HG03108 (cell line): ENCODE results near the gene IPO9.
"Not testable (repeated sequence)": the region's sequence is repeated elsewhere in the genome, so short reads cannot be mapped to it uniquely, and the experiment has no call there.

Source experiments
- ATAC-seq: cut with Tn5 transposase; IDR thresholded peaks from one replicate; pipeline ENCODE4 v1.9.1; 2021; ENCODE audit warnings: moderate library complexity; ENCODE audit not compliant: unreplicated experiment

IPO9 gene

DNA sequence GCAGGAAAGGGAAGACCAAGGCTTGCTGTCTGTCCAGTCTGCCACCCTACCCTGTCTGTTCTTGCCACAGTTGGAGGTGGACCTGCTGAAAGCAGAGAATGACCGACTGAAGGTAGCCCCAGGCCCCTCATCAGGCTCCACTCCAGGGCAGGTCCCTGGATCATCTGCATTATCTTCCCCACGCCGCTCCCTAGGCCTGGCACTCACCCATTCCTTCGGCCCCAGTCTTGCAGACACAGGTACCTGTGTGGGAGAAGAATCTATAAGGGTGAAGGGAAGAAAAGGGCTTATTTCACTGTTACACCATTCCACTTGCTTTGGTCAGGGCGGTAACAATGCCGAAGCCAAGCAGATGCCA, 20.3 kb upstream of the IPO9 start:
- ATAC-seq, result no peak

DNA sequence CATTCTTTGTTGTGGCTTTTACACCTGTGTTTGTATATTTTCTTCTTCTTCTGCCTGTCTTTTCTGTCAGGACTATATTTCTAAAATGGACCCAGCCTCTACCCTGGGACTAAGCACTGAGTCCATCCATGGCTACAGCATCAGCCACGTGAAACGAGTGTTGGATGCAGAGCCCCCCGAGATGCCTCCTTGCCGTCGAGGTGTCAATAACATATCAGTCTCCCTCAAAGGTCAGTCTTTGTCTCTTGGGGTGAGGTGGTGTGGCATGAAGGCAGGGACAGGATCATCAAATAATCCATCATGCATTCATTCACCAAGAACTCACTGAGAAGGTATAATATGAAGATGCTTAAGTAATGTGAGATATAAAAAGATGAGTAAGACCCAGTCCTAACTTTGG, 19.1 kb upstream of the IPO9 start:
- ATAC-seq, result no peak

DNA sequence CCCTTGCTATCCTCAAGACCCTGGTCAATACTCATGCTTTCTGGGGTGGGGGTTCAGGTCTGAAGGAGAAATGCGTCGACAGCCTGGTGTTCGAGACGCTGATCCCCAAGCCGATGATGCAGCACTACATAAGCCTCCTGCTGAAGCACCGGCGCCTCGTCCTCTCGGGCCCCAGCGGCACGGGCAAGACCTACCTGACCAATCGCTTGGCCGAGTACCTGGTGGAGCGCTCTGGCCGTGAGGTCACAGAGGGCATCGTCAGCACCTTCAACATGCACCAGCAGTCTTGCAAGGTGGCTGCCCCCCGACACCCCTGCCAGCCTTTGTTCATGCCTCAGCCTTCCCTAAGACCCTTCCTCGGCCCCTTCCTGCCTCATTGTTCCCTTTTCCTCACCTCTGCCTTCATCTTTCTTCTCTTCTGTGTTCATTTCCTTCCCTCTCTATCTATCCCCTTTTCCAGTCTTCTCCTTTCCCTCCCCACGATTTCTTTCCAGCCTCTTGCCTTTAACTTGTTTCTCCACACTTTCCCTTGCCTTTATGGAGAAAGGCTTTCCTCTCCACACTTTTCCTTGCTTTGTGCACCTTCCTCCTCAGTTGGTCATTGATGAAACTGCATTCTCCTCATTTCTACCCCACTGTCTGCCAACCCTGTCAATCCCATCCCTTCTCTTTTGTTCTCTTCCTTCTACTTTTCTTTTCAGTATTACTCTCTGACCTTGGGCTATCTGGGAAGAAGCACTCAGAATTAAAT, 18.3 kb upstream of the IPO9 start:
- no peak for ATAC-seq

DNA sequence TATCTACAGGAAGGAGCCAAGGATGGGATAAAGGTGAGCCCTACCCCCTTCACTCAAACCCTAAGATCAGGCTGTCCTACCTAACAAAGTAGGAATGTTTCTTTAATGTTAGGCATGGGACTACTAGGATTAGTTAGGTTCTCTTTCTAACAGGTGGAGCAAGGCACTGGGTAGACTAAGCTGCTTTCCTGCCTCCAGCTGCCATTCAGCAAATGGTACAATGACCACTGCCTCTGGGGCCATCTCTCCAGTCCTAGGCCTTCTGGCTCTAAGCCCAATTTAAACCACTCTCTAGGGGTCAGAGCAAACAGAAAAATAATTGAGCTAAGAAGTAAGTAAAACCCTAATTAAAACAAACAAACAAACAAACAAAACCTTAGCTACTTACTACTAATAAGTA, 15.7 kb upstream of the IPO9 start:
- no peak for ATAC-seq

DNA sequence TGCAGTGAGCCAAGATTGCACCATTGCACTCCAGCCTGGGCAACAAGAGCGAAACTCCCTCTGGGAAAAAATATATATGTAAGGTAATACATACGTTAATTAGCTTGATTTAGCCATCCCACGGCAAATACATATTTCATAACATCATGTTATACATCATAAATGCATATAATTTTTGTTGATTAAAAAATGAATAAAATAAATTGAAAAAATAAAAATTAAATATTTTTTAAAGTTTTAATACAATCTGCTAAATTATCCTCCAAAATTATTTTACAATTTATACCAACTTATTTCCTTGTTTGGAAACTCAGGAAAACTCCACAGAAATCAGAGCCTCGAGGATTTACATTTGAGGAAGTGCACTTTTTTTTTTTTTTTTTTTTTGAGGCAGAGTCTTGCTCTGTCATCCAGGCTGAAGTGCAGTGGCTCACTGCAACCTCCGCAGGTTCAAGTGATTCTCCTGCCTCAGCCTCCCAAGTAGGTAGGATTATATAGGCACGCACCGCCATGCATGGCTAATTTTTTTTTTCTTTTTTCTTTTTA, 12.6 kb upstream of the IPO9 start:
- no peak for ATAC-seq

DNA sequence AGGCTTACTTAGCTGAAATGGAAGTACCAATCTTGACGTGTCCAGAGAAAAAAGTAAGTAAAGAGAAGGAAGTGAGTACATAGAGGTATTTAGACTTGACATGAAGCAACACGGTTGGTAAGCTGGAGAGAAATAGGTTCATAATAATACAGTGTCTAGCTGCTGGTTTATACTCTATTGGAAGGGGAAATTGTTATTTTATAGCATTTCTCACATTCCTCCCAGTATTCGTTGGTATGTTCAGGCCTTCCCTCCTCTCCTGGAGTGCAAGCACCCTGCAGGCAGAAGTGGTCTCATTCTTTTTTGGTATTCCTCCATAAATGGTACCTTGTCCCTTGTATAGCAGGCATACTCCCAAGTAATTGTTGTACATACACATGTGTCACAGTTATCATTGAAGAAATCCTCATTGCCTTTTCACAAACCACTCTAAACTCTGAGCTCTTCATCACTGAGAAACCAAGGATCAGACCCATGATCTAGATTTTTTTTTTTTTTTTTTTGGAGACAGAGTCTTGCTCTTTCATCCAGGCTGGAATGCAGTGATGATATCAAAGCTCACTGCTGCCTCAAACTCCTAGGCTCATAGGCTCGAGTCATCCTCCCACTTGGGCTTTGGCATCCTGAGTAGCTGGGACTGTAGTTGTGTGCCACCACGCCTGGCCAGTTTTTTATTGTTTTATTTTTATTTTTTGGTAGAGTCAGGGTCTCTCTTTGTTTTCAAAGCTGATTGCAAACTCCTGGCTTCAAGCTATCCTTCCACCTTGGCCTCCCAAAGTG, 9.8 kb upstream of the IPO9 start:
- no peak for ATAC-seq

DNA sequence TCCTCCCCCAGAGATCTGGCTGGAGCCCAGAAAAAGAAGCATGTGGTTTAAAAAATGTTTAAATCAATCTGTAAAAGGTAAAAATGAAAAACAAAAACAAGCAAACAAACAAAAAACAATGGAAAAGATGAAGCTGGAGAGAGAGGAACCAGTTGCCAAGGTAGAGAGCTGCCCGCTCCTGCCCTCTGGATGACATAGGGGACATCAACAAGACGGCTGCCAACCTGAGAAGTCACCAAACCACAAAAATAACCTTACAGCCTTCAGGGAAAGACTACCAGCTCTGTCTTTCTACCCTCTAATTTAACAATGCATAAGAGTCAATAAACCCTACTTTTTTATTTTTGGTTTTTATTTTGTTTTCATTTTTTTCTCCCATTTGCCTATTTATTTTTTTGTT, 8.5 kb upstream of the IPO9 start:
- no peak for ATAC-seq

DNA sequence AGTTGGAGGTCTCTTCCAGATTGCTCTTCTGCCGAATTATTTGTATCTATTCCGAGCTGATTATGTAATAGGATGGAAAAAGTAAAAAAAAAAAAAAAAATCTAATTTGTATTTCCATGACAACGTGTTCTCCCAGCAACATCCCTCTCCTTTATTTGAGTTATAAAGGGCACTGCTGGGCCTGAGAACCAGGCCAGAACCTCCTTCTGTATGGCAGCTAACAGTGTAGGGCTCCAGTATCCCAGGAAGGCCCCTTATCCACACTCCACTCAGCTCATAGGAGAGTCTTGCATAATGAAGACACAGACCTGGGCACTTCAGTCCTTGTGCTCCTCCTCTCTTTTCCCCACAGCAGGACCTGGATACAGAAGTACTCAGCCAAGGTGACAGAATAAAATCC, 3.7 kb upstream of the IPO9 start:
- ATAC-seq, result no peak

DNA sequence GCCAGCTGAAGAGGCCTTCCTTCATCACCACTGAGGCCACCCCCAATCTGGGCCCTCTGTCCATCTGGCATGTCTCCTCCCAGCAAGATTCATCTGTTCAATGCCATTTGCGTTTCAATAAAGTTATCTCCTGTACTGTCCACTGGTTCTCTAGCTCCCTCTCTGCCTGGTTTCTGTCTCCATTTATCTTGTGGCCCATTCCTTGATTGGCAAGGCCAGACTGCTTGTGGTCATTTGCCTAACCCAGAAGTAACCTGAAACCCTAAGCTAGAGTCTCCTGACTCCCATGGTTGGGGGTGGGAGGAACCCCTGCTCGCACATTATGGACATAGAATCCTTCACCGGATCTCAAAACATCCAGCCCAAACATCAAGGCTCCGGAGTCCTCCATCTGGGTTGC, 2.1 kb upstream of the IPO9 start:
- ATAC-seq, result no peak

DNA sequence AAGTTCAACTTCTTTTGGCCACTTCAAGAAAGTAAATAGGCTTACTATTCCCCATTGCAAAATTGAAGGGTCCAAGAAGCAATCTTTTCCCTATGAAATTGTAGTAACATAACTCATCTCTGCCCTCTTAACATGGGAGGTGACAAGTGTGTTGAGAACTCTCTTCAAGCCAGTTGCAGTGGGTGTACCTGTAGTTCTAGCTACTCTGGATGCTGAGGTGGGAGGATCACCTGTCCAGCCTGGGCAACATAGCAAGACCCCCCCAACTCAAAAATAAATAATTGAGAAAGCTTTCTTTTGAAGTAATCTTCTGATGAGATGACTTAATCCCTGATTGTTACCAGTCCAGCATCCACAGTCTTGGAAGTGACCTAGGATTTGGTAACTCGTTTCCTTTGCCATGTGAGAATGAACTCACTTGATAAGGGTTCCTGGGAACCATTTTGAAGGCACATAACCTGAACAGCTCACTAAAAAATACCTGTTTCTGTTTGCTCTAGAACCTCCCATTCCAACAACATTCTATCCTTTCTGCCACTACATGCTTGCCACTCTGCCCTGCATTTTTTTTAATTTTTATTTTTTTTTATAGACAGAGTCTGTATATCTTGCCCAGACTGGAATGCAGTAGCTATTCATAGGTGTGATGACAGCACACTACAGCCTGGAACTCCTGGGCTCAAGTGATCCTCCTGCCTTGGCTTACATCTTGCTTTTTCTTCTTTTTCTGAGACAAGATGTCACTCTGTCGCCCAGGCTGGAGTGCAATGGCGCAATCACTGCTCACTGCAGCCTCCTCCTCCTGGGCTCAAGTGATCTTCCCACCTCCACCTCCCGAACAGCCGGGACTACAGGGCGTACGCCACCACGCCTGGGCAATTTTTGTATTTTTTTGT, 1.4 kb upstream of the IPO9 start:
- no peak for ATAC-seq

DNA sequence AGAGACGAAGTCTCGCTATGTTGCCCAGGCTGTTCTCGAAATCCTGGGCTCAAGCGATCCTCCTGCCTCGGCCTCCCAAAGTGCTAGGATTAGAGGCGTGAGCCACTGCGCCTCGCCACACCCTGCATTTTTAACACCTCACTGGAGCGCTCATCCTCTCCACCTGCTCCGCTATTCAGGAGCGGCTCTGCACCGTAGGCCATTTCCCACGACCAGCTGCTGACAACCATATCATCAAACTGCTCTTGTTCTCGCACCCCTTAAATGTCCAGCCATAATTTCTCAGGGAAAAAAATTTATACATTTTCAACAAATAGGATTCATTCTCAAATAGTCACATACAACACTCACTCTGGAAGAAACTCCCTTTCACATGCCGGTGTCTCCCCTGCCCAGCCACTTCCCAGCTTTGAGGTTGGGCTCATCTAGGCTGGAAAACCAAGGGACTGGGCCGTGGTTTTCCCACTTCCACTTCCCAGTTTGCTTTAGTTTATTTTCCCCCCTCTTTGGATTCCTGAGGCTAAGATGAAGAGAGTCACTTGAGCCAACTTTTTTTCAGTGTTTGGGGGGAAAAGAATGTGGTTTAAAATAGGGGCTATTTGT, 639 bp upstream of the IPO9 start:
- ATAC-seq, result no peak

DNA sequence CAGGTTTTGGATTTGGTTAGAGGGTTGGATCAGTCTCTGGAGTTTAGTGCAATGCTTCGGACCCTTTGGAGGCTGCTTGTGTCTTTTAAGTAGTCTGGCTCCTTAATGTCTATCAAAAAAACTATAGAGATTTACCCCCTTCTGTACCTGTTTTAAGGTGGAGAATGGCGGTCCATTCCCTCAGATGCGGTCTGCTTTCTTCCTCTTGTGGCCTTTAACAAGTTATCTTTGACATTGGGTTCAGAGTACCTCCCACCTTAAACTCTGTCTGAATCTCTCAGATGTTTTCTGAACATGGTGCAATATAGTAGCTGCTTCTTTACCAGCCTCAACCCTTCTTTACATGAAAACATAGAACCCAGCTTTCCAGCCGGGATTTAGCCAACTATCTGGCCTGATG, 2.4 kb downstream of the IPO9 start:
- no peak for ATAC-seq

DNA sequence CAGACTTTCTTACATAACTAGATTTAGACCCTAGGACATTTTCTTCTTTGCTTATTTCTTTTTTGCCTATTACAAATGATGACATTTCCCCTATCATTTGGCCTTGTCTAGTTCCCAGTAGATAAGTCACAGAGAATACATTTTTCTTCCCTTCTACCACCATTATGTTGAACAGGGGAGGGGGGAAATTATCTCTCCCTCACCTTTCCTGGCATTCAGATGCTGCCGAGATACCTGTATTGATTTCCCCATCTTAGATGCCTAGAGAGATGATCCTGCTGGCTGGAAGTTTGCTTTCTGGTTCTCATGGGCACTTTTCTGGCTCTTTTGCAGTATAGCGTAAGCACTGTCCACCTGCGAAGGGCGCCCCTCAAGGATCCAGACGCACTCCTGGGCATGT, 5.7 kb downstream of the IPO9 start:
- ATAC-seq, result no peak

DNA sequence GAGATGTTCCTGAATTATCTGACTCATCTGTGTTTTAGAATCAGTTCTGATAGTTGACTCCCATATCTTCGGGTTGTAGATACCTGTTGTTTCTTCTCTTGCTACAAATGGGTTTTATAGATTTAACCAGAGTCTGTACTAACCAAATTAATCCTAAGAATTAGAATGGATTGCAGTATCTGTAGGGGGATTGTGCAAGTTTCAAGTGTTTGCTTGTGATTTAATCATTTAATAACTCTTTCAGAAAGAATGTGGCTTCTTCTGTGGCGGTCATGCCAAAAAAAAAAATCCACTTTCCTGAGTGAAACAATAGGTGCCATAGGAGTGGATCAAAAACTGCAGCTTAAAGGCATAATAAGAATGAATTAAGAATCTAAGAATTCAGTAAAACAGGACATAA, 9.4 kb downstream of the IPO9 start:
- no peak for ATAC-seq

DNA sequence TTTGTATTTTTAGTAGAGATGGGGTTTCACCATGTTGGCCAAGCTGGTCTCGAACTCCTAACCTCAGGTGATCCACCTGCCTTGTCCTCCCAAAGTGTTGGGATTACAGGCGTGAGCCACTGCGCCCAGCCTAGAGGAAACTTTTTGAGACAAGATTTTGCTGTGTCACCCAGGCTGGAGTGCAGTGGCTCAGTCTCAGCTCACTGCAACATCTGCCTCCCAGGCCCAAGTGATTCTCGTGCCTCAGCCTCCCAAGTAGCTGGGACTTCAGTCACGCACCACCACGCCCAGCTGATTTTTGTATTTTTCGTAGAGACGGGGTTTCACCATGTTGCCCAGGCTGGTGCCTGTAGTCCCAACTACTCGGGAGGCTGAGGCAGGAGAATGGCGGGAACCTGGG, 10.1 kb downstream of the IPO9 start:
- ATAC-seq, result not testable (repeated sequence)

DNA sequence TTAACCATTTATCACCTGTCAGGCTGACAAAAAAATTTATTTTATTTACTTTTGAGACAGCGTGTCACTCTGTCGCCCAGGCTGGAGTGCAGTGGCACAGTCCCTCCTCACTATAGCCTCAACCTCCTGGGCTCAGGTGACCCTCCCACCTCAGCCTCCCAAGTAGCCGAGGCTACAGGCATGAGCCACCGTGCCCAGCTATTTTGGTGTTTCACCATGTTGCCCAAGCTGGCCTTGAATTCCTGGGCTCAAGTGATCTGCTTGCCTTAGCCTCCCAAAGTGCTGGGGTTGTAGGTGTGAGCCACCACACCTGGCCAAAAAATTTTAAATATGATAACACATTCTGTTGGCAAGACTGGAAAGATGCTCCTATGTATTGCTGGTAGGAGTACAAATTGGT, 11.1 kb downstream of the IPO9 start:
- ATAC-seq, result no peak

DNA sequence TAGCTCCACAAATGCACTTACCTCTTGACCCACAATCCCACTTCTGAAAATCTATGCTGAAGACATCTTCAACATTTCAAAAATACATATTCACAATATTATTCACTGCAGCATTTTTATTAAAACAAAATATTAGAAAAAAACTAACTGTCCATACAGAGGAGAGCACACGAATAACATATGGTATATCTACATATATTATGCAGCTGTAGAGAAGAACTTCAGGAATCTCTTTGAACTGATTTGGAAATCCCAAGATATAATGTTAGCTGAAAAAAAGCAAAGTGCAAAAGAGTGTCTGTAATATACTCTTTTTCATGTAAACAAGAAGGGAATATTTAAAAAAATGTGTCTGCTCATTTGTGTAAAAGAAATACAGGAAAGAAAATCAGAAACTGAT, 11.5 kb downstream of the IPO9 start:
- ATAC-seq, result no peak

DNA sequence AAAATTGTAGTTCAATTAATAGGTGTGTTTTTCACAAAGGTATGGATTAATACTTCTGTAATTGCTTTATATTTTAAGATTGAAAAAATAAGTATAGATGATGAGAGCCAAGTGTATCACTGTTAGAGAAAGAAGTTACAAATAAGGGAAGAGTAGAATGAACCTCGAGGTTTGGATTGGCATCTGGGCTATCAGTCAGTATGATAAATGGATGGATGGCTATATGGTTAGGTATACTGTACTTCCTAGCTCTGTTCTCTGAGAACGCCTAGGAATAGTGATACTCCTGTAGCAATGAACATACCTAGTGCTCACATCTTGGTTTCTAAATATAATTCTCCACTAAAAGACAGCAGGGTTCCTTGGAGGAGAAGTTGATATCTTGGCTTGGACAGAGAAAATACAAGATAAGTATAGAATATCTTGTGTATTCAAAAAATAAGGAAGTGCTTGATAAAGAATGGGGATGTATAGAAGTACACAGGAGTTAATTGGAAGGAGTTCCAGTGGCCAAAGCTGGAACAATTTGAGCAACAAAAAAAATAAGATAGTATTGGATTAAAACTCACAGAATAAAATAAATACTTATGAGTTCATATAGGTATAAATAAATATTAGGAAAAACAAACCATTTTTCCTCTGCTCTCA, 12.4 kb downstream of the IPO9 start:
- ATAC-seq, result no peak

DNA sequence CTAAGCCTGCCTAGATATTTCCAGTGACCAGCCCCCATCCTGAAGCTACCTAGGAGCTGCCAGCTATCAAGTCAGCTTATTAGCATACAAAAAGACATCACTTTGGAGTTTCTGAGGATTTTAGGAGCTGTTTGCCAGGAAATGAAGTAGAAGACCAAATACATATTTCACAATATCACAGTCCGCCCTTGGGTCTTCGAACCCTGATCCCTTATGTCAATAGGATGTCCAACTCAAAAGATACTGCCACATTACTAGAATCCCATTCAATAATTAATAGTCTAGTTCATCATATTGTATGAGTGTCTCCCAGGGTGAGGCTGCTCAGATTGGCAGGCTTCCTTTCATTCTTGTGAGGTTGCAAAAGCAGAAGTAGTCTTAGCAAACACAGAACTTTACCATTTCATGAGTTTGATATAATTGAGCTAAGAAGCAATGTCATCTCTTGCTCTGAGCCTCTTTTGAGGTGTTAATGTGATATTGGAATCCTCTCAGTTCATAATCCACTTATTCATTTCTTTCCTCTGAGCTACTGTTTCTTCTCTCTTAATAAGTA, 13.6 kb downstream of the IPO9 start:
- ATAC-seq, result no peak
